Mesothelial cell of epicardium (in vitro differentiated cells): Measurements from ENCODE around the gene SLC35A4. TPM values are rescaled to one million over a fixed set of nuclear protein-coding genes. Genes with fewer than 3 reads are reported as not detected.
A peak's percentile ranks its signal among the peaks of the same experiment; 100 is the strongest.

Experiments
- DNase-seq, 2 experiments: peaks; one replicate each; pipeline ENCODE4 v3.0.0; 2021; ENCODE audit warnings: low spot score in 2 of 2; ENCODE audit not compliant: unreplicated experiment in 2 of 2
- H3K27ac Mint-ChIP-seq: 2 replicates; pipeline ENCODE4 v1.8.0; 2021; ENCODE audit warnings: mixed read lengths
- H3K27me3 Mint-ChIP-seq: 2 replicates; pipeline ENCODE4 v1.8.0; 2021; ENCODE audit warnings: low read depth, mixed read lengths
- H3K36me3 Mint-ChIP-seq: 2 replicates; pipeline ENCODE4 v1.8.0; 2021; ENCODE audit warnings: mixed read lengths
- H3K4me1 Mint-ChIP-seq: 2 replicates; pipeline ENCODE4 v1.8.0; 2021; ENCODE audit warnings: mixed read lengths
- H3K4me3 Mint-ChIP-seq: 2 replicates; pipeline ENCODE4 v1.8.0; 2021; ENCODE audit warnings: mild to moderate bottlenecking, moderate library complexity, mixed read lengths
- H3K9me3 Mint-ChIP-seq: 2 replicates; pipeline ENCODE4 v1.8.0; 2021; ENCODE audit warnings: mixed read lengths
- total RNA-seq: library from RNA; stranded (reverse); gene quantifications from 3 replicates; pipeline ENCODE4 v1.2.1, GENCODE V29; 2021
- TF ChIP-seq, protein P1 (sequence below): fragments of 200-600 bp; sonication (generic); IDR thresholded peaks from one replicate; pipeline ENCODE4 v1.5.0; 2021; ENCODE audit warnings: antibody characterized with exemption; ENCODE audit not compliant: unreplicated experiment

Gene SLC35A4, protein sequence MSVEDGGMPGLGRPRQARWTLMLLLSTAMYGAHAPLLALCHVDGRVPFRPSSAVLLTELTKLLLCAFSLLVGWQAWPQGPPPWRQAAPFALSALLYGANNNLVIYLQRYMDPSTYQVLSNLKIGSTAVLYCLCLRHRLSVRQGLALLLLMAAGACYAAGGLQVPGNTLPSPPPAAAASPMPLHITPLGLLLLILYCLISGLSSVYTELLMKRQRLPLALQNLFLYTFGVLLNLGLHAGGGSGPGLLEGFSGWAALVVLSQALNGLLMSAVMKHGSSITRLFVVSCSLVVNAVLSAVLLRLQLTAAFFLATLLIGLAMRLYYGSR
- 56.5 to 62.2 TPM (median 61.5 TPM) in 3 replicates for total RNA-seq

GRCh38 chr5:140564196-140565023 is at the start of gene SLC35A4, which contains the start of gene APBB3:
TSS of gene SLC35A4 (plus strand) at chr5:140564828. CDS start at chr5:140567170, 2,342 bp downstream.
TSS of gene APBB3 (minus strand) at chr5:140564598. CDS start at chr5:140564245, 353 bp downstream.
- H3K4me3 Mint-ChIP-seq, result peak within 1 kb of the TSS; percentile 90
- H3K9me3 Mint-ChIP-seq, result no peaks in the 10 kb centered on the region
- H3K27me3 Mint-ChIP-seq, result no peaks in the 10 kb centered on the region
- TF ChIP-seq, protein P1, sequence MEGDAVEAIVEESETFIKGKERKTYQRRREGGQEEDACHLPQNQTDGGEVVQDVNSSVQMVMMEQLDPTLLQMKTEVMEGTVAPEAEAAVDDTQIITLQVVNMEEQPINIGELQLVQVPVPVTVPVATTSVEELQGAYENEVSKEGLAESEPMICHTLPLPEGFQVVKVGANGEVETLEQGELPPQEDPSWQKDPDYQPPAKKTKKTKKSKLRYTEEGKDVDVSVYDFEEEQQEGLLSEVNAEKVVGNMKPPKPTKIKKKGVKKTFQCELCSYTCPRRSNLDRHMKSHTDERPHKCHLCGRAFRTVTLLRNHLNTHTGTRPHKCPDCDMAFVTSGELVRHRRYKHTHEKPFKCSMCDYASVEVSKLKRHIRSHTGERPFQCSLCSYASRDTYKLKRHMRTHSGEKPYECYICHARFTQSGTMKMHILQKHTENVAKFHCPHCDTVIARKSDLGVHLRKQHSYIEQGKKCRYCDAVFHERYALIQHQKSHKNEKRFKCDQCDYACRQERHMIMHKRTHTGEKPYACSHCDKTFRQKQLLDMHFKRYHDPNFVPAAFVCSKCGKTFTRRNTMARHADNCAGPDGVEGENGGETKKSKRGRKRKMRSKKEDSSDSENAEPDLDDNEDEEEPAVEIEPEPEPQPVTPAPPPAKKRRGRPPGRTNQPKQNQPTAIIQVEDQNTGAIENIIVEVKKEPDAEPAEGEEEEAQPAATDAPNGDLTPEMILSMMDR, result no peak
- peaks cover 16% of the 10 kb centered on the region for H3K36me3 Mint-ChIP-seq
- peak within 1 kb of the TSS; percentile 97 for H3K27ac Mint-ChIP-seq
- DNase-seq, result peak; percentile 80 to 91
- H3K4me1 Mint-ChIP-seq, result peaks cover 23% of the 10 kb centered on the region

DNA sequence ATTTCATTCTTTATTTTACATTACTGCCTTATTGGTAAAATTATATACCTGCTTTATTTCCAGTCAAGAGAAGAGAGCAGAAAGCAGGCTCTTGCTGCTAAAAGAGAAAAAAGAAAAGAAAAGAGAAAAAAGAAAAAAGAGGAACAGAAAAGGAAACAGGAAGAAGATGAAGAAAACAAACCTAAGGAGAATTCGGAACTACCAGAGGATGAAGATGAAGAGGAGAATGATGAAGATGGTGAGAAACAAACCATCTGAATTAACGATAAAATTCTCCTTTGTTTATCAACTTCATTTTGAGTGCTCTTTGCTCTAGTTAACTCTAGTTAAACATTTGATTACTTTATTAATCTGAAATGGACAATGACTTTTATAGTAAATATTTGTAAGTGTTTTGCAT is 40.6 kb upstream of the SLC35A4 start:
- TF ChIP-seq, protein P1, result no peak
- no peaks in the 10 kb centered on the region for H3K4me1 Mint-ChIP-seq
- H3K27me3 Mint-ChIP-seq, result no peaks in the 10 kb centered on the region
- no peak overlapping the region for H3K27ac Mint-ChIP-seq
- H3K4me3 Mint-ChIP-seq, result no peak overlapping the region
- peaks cover 20% of the 10 kb centered on the region for H3K36me3 Mint-ChIP-seq
- DNase-seq, result no peak
- H3K9me3 Mint-ChIP-seq, result peaks cover 3% of the 10 kb centered on the region

DNA sequence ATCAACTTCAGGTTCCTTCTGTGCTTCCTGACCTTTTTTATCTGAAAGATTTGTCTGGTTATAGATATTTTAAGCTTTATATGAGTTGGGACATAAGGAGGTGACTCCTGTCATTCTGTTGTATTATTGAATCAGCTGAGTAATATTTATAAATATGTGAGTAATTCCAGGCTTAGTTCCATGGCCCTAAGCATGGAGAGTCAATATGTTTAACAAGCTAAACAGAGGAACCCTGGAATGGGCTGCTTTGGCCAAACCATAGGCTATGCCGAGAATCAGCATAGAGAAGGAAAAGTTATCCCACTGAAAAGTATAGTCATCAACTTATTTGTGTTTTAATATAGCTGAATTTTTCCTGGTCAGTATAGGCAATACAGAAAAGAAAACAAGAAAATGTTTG is 24.4 kb upstream of the SLC35A4 start:
- no peak overlapping the region for H3K27ac Mint-ChIP-seq

DNA sequence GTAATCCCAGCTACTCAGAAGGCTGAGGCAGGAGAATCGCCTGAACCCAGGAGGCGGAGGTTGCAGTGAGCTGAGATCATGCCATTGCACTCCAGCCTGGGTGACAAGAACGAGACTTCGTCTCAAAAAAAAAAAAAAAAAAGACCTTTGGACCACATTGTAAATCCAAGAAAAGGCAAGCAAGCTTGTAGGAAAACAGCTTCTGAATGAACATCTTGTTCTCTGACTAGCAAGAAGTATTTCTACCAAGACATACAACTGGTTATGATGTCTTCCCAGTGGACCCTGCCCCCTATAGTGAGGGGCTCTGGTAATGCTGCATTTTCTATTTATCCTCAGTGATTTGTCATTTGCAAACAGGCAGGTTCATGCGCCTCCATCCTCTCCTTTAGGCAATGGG is 21.7 kb upstream of the SLC35A4 start:
- TF ChIP-seq, protein P1, result no peak
- Mint-ChIP-seq H3K4me1 (peaks cover 8% of the 10 kb centered on the region), H3K4me3 (no peak overlapping the region), H3K27ac (no peak overlapping the region), H3K36me3 (peaks cover 34% of the 10 kb centered on the region), H3K27me3 (no peaks in the 10 kb centered on the region), H3K9me3 (no peaks in the 10 kb centered on the region)
- DNase-seq, result no peak

More for the DNA sequence above, 24.4 kb upstream of the SLC35A4 start:
- no peaks in the 10 kb centered on the region for H3K4me1 Mint-ChIP-seq
- H3K27me3 Mint-ChIP-seq, result no peaks in the 10 kb centered on the region
- DNase-seq, result no peak
- H3K9me3 Mint-ChIP-seq, result no peaks in the 10 kb centered on the region
- TF ChIP-seq, protein P1, result no peak
- no peak overlapping the region for H3K4me3 Mint-ChIP-seq
- peaks cover 41% of the 10 kb centered on the region for H3K36me3 Mint-ChIP-seq

- Mint-ChIP-seq H3K27ac (no peak overlapping the region), H3K27me3 (no peaks in the 10 kb centered on the region), H3K9me3 (no peaks in the 10 kb centered on the region), H3K4me3 (no peak overlapping the region), H3K36me3 (peaks cover 23% of the 10 kb centered on the region), H3K4me1 (peaks cover 19% of the 10 kb centered on the region)
- TF ChIP-seq, protein P1, result no peak
- DNase-seq, result no peak
These were observed 19.6 kb upstream of the SLC35A4 start for GRCh38 chr5:140544986-140545385.
